ENCODE measurements around the gene ADAMTS14.

Gene ADAMTS14

GRCh38 chr10:70733051-70733450 is 60.7 kb downstream of the ADAMTS14 start:
- DNase-seq, result no peak

GRCh38 chr10:70735161-70735560 is 62.9 kb downstream of the ADAMTS14 start:
- no peak for DNase-seq

- no peak for DNase-seq
Observed at GRCh38 chr10:70736525-70736924, 64.2 kb downstream of the ADAMTS14 start.

GRCh38 chr10:70737250-70737649 is 64.9 kb downstream of the ADAMTS14 start:
- DNase-seq, result no peak

GRCh38 chr10:70738006-70738760 is 65.9 kb downstream of the ADAMTS14 start:
- no peak for DNase-seq

- DNase-seq, result no peak
Observed at GRCh38 chr10:70738761-70739121, 66.4 kb downstream of the ADAMTS14 start.

GRCh38 chr10:70740406-70741288 is 68.3 kb downstream of the ADAMTS14 start:
- no peak for DNase-seq

- no peak for DNase-seq
Observed at GRCh38 chr10:70742537-70743429, 70.5 kb downstream of the ADAMTS14 start.

- DNase-seq, result no peak
Observed at GRCh38 chr10:70743430-70743788, 71.1 kb downstream of the ADAMTS14 start.

- DNase-seq, result no peak
Observed at GRCh38 chr10:70743879-70744278, 71.6 kb downstream of the ADAMTS14 start.

GRCh38 chr10:70744617-70745143 is 72.4 kb downstream of the ADAMTS14 start:
- DNase-seq, result no peak

GRCh38 chr10:70745555-70745954 is 73.2 kb downstream of the ADAMTS14 start:
- DNase-seq, result no peak

- DNase-seq, result no peak
Observed at GRCh38 chr10:70747192-70747965, 75.1 kb downstream of the ADAMTS14 start.

GRCh38 chr10:70748305-70748704 is 76.0 kb downstream of the ADAMTS14 start:
- no peak for DNase-seq

GRCh38 chr10:70748801-70749573 is 76.7 kb downstream of the ADAMTS14 start:
- DNase-seq, result no peak

GRCh38 chr10:70749756-70750155 is 77.5 kb downstream of the ADAMTS14 start:
- DNase-seq, result no peak

GRCh38 chr10:70750156-70750703 is 77.9 kb downstream of the ADAMTS14 start:
- DNase-seq, result no peak

- DNase-seq, result no peak
Observed at GRCh38 chr10:70751356-70751755, 79.0 kb downstream of the ADAMTS14 start.

GRCh38 chr10:70751991-70752390 is 79.7 kb downstream of the ADAMTS14 start:
- no peak for DNase-seq

GRCh38 chr10:70752571-70752970 is 80.3 kb downstream of the ADAMTS14 start:
- DNase-seq, result no peak
